Endothelial cell of umbilical vein (primary cell): Measurements from ENCODE around the gene EFHD2.

ENCODE experiments used
- POLR2A ChIP-seq: IDR thresholded peaks from 2 replicates; pipeline ENCODE4 v1.6.1; 2012; ENCODE audit warnings: low read depth, mild to moderate bottlenecking, control low read depth, low read length
- POLR2AphosphoS5 ChIP-seq: IDR thresholded peaks from 2 replicates; pipeline ENCODE4 v1.6.1; 2012; ENCODE audit warnings: low read depth, mild to moderate bottlenecking, control low read depth, low read length, moderate library complexity; ENCODE audit not compliant: insufficient read depth
- TF ChIP-seq, protein P1 (sequence below), 2 donors: IDR thresholded peaks; 1 replicate in 1 of 2; 2 replicates in 1 of 2; pipeline ENCODE4 v1.5.1; 2011; ENCODE audit warnings: low read length in 2 of 2, mild to moderate bottlenecking in 2 of 2, moderate library complexity in 2 of 2, control low read depth in 1 of 2, inconsistent platforms in 1 of 2, low read depth in 1 of 2; ENCODE audit not compliant: insufficient read depth in 1 of 2; ENCODE audit errors: extremely low read depth in 1 of 2

DNA sequence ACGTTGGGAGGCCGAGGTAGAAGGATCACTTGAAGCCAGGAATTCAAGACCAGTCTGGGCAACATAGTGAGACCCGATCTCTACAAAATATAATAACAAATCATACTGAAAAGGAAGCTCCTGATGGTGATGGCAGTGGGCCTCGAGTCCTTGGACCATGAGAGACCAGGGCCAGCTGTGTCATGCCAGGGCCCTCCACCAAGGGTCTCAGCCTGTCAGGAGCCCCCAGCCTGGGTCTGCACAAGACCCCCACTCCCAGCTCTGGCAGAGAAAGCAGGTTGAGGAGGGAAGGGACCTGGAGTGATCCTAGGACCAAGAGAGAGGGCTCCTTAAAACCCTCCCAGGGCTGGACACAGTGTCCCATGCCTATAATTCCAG, 21.9 kb downstream of the EFHD2 start:
- TF ChIP-seq POLR2AphosphoS5: no peak
- TF ChIP-seq POLR2A: no peak
- TF ChIP-seq, protein P1, sequence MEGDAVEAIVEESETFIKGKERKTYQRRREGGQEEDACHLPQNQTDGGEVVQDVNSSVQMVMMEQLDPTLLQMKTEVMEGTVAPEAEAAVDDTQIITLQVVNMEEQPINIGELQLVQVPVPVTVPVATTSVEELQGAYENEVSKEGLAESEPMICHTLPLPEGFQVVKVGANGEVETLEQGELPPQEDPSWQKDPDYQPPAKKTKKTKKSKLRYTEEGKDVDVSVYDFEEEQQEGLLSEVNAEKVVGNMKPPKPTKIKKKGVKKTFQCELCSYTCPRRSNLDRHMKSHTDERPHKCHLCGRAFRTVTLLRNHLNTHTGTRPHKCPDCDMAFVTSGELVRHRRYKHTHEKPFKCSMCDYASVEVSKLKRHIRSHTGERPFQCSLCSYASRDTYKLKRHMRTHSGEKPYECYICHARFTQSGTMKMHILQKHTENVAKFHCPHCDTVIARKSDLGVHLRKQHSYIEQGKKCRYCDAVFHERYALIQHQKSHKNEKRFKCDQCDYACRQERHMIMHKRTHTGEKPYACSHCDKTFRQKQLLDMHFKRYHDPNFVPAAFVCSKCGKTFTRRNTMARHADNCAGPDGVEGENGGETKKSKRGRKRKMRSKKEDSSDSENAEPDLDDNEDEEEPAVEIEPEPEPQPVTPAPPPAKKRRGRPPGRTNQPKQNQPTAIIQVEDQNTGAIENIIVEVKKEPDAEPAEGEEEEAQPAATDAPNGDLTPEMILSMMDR (IDR thresholded peaks at IDR 0.05; ENCODE audit: extremely low read depth in 1 of 2, insufficient read depth in 1 of 2, low read depth in 1 of 2, low read length in 2 of 2): no peak
